ENCODE measurements around the gene RNF5.

DNA sequence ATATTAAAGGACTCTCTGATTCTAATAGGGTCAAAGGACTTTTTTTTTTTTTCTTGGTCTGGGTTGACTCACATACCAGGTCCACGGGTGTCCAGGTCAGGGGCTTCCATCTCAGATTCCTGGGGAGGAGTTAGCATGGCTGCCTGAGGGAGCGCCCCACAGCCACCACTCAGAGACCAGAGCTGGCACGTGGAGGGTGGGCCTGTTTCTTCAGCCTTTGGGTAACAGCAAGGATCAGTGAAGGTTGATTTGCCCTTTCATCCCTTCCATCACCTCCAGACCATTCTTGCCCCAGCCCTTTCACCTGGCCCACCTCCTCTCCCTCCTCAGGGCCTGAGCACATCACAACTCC, 20.1 kb downstream of the RNF5 start:
- no peak for TF ChIP-seq POLR2A (IDR thresholded peaks at IDR 0.05)
- TF ChIP-seq, protein P1, sequence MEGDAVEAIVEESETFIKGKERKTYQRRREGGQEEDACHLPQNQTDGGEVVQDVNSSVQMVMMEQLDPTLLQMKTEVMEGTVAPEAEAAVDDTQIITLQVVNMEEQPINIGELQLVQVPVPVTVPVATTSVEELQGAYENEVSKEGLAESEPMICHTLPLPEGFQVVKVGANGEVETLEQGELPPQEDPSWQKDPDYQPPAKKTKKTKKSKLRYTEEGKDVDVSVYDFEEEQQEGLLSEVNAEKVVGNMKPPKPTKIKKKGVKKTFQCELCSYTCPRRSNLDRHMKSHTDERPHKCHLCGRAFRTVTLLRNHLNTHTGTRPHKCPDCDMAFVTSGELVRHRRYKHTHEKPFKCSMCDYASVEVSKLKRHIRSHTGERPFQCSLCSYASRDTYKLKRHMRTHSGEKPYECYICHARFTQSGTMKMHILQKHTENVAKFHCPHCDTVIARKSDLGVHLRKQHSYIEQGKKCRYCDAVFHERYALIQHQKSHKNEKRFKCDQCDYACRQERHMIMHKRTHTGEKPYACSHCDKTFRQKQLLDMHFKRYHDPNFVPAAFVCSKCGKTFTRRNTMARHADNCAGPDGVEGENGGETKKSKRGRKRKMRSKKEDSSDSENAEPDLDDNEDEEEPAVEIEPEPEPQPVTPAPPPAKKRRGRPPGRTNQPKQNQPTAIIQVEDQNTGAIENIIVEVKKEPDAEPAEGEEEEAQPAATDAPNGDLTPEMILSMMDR (IDR thresholded peaks at IDR 0.05 in 4 of 5, conservative IDR thresholded peaks at IDR 0.05 in 1 of 5) = no peak

All from gastrocnemius medialis (tissue), 4 donors.